Upper lobe of right lung (tissue), 1 donor: ENCODE measurements around the gene PCDHB13. TPM values are rescaled to one million over a fixed set of nuclear protein-coding genes. Genes with fewer than 3 reads are reported as not detected.

Source experiments
- ATAC-seq: fragments of 200-7000 bp; cut with Tn5 transposase; one replicate; pipeline ENCODE4 v1.9.1; 2020; ENCODE audit warnings: mild to moderate bottlenecking, moderate library complexity
- DNase-seq: peaks from one replicate; pipeline ENCODE4 v3.0.0-alpha.2; 2020
- H3K27ac ChIP-seq: fragments of 200-600 bp; one replicate; pipeline ENCODE4 v1.8.0; 2022
- H3K27me3 ChIP-seq: fragments of 200-600 bp; one replicate; pipeline ENCODE4 v1.8.0; 2022; ENCODE audit warnings: mild to moderate bottlenecking
- H3K36me3 ChIP-seq: fragments of 200-600 bp; one replicate; pipeline ENCODE4 v1.8.0; 2022
- H3K4me1 ChIP-seq: fragments of 200-600 bp; one replicate; pipeline ENCODE4 v1.8.0; 2022
- H3K4me3 ChIP-seq: fragments of 200-600 bp; one replicate; pipeline ENCODE4 v1.8.0; 2022; ENCODE audit warnings: mild to moderate bottlenecking
- H3K9me3 ChIP-seq: fragments of 200-600 bp; one replicate; pipeline ENCODE4 v1.8.0; 2022
- intact Hi-C: fragments of 100-400 bp; cut with DNase I; formaldehyde crosslinking; loops from one replicate; pipeline ENCODE4 v1.11.0; 2022
- total RNA-seq: library from RNA; stranded (reverse); fragmentation: NEBNext Ultra II Directional; extraction: Animal tissue kit (Norgen Biotek cat#: 25700); gene quantifications from one replicate; pipeline ENCODE4 v1.2.1, GENCODE V29; 2021
- TF ChIP-seq, protein P1 (sequence below): fragments of 200-600 bp; IDR thresholded peaks from one replicate; pipeline ENCODE4 v1.8.0; 2022; ENCODE audit warnings: antibody characterized with exemption
- donor health status: DM: no; HTN: yes; CAD: no; lungs with severe emphysema.

PCDHB13 gene
- total RNA-seq, 1 donor from 2014 or later, result 3.2 TPM

DNA sequence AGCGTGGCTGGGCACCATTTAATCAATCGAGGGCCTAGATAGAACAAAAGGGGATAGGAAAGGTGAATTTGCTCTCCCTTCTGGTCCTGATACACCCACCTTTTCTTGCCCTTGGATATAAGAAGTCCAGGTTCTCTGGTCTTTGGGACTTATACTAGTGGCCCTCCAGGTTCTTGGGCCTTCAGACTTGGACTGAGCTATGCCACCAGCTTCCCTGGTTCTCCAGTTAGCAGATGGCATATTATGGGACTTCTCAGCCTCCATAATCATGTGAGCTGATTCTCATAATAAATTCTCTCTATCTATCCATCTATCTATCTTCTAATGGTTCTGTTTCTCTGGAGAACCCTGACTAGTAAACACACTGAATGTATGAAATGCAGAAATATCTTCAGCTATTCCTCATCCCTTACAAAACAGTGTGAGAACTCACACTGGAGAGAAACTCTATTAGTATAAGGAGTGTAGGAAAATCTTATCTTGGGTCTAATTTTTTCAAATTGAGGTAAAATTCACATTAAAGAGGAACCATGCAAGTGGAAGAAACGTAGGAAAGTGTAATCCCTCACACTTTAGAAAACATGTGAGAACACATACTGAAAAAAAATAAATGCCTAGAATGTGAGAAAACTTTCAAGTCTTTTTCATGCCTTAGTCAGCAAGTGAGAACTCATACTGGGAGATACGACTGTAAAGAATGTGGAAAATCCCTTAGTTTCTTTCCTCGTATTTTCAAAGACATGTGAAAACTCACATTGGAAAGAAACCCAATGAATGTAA lies 46.9 kb downstream of the PCDHB13 start:
- intact Hi-C loops, result no loop called here
- no peaks in the 10 kb centered on the region for H3K4me1 ChIP-seq
- H3K27me3 ChIP-seq, result no peaks in the 10 kb centered on the region
- H3K4me3 ChIP-seq, result no peak overlapping the region
- TF ChIP-seq, protein P1, sequence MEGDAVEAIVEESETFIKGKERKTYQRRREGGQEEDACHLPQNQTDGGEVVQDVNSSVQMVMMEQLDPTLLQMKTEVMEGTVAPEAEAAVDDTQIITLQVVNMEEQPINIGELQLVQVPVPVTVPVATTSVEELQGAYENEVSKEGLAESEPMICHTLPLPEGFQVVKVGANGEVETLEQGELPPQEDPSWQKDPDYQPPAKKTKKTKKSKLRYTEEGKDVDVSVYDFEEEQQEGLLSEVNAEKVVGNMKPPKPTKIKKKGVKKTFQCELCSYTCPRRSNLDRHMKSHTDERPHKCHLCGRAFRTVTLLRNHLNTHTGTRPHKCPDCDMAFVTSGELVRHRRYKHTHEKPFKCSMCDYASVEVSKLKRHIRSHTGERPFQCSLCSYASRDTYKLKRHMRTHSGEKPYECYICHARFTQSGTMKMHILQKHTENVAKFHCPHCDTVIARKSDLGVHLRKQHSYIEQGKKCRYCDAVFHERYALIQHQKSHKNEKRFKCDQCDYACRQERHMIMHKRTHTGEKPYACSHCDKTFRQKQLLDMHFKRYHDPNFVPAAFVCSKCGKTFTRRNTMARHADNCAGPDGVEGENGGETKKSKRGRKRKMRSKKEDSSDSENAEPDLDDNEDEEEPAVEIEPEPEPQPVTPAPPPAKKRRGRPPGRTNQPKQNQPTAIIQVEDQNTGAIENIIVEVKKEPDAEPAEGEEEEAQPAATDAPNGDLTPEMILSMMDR, result no peak
- H3K36me3 ChIP-seq, result no peaks in the 10 kb centered on the region
- DNase-seq (no peak), ATAC-seq (no peak)
- H3K9me3 ChIP-seq, result peaks cover 100% of the 10 kb centered on the region
- H3K27ac ChIP-seq, result no peak overlapping the region

DNA sequence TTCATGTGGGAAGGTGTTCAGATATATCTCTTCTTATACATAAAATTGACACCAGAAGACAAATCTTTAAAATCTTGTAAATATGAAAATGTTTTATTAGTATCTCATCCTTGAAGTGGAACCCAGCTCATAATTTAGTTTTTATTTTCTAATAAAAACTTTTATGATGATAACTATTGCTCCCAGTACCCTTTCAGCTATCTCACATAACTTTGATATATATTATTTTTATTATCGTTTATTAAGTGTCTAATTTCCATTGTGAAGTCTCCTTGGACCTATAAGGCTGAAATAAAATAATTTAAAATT lies 47.5 kb downstream of the PCDHB13 start:
- H3K27me3 ChIP-seq, result no peaks in the 10 kb centered on the region
- TF ChIP-seq, protein P1, result no peak
- H3K9me3 ChIP-seq, result peaks cover 100% of the 10 kb centered on the region
- no peaks in the 10 kb centered on the region for H3K36me3 ChIP-seq
- no peak overlapping the region for H3K27ac ChIP-seq
- ATAC-seq, result no peak
- intact Hi-C loops, result no loop called here
- no peaks in the 10 kb centered on the region for H3K4me1 ChIP-seq
- H3K4me3 ChIP-seq, result no peak overlapping the region
- DNase-seq, result no peak

Other genes with a start within 250 kb of the PCDHB13 start
- gene PCDHAC2, start 247.4 kb upstream of the PCDHB13 start, total RNA-seq, result 10.0 TPM
- gene PCDHB1, start 162.5 kb upstream of the PCDHB13 start, total RNA-seq, result 0.12 TPM
- 3.8 TPM for gene PCDHB2, start 119.3 kb upstream of the PCDHB13 start, total RNA-seq
- gene PCDHB3, start 113.4 kb upstream of the PCDHB13 start, total RNA-seq, result 1.9 TPM
- 3.0 TPM for gene PCDHB4, start 92.1 kb upstream of the PCDHB13 start, total RNA-seq
- 2.3 TPM for gene PCDHB5, start 78.7 kb upstream of the PCDHB13 start, total RNA-seq
- 0.75 TPM for gene PCDHB6, start 63.9 kb upstream of the PCDHB13 start, total RNA-seq
- 2.8 TPM for gene PCDHB7, start 41.3 kb upstream of the PCDHB13 start, total RNA-seq
- gene PCDHB8, start 36.1 kb upstream of the PCDHB13 start, total RNA-seq, result 2.4 TPM
- 4.1 TPM for gene PCDHB16, start 31.5 kb upstream of the PCDHB13 start, total RNA-seq
- gene PCDHB9, start 26.8 kb upstream of the PCDHB13 start, total RNA-seq, result 2.5 TPM
- 2.1 TPM for gene PCDHB10, start 21.6 kb upstream of the PCDHB13 start, total RNA-seq
- gene PCDHB11, start 14.3 kb upstream of the PCDHB13 start, total RNA-seq, result 2.0 TPM
- 2.8 TPM for gene PCDHB12, start 5.2 kb upstream of the PCDHB13 start, total RNA-seq
- 3.0 TPM for gene PCDHB14, start 9.4 kb downstream of the PCDHB13 start, total RNA-seq
- 2.5 TPM for gene PCDHB15, start 31.5 kb downstream of the PCDHB13 start, total RNA-seq
- gene SLC25A2, start 90.1 kb downstream of the PCDHB13 start, total RNA-seq, result 0.64 TPM
- gene TAF7, start 106.9 kb downstream of the PCDHB13 start, total RNA-seq, result 60.4 TPM
- 0.46 TPM for gene PCDHGA1, start 116.6 kb downstream of the PCDHB13 start, total RNA-seq
- gene PCDHGA2, start 124.8 kb downstream of the PCDHB13 start, total RNA-seq, result 2.5 TPM
- 1.7 TPM for gene PCDHGA3, start 129.9 kb downstream of the PCDHB13 start, total RNA-seq
- 2.0 TPM for gene PCDHGB1, start 136.2 kb downstream of the PCDHB13 start, total RNA-seq
- gene PCDHGA4, start 141.1 kb downstream of the PCDHB13 start, total RNA-seq, result 3.9 TPM
- 3.8 TPM for gene PCDHGB2, start 146.1 kb downstream of the PCDHB13 start, total RNA-seq
- gene PCDHGA5, start 150.2 kb downstream of the PCDHB13 start, total RNA-seq, result 3.5 TPM
- gene PCDHGB3, start 156.3 kb downstream of the PCDHB13 start, total RNA-seq, result 2.6 TPM
- 3.9 TPM for gene PCDHGA6, start 160.0 kb downstream of the PCDHB13 start, total RNA-seq
- gene PCDHGA7, start 168.8 kb downstream of the PCDHB13 start, total RNA-seq, result 2.5 TPM
- 4.2 TPM for gene PCDHGB4, start 173.8 kb downstream of the PCDHB13 start, total RNA-seq
- gene PCDHGA8, start 178.7 kb downstream of the PCDHB13 start, total RNA-seq, result 1.2 TPM
- 11.0 TPM for gene PCDHGB5, start 184.0 kb downstream of the PCDHB13 start, total RNA-seq
- gene PCDHGA9, start 188.9 kb downstream of the PCDHB13 start, total RNA-seq, result 5.4 TPM
- 7.5 TPM for gene PCDHGB6, start 194.1 kb downstream of the PCDHB13 start, total RNA-seq
- gene PCDHGA10, start 199.1 kb downstream of the PCDHB13 start, total RNA-seq, result 6.2 TPM
- gene PCDHGB7, start 203.8 kb downstream of the PCDHB13 start, total RNA-seq, result 15.4 TPM
- 2.6 TPM for gene PCDHGA11, start 207.1 kb downstream of the PCDHB13 start, total RNA-seq
- gene PCDHGA12, start 216.6 kb downstream of the PCDHB13 start, total RNA-seq, result 7.6 TPM